Small intestine (tissue), 7 donors: ENCODE measurements around the gene TGM6. TPM values are rescaled to one million over a fixed set of nuclear protein-coding genes. Genes with fewer than 3 reads are reported as not detected.

Experiments used
- DNase-seq, 2 donors: peaks; one replicate each; pipeline versions ENCODE4 v3.0.0 to v3.0.0-alpha.2; 2013
- FAIRE-seq: peaks from 2 replicates; lab custom pipeline; 2012; peaks lifted over from hg19 to GRCh38; lab: Jason Lieb, UNC
- H3K27ac ChIP-seq, 3 donors: one replicate each; pipeline ENCODE4 v1.5.1; 2013; ENCODE audit warnings: low read length in 2 of 3, mild to moderate bottlenecking in 2 of 3, control low read depth in 1 of 3, inconsistent platforms in 1 of 3, low read depth in 1 of 3, moderate library complexity in 1 of 3
- H3K27me3 ChIP-seq, 3 donors: one replicate each; pipeline ENCODE4 v1.6.1; 2013; ENCODE audit warnings: low read length in 3 of 3, inconsistent platforms in 1 of 3; ENCODE audit not compliant: control insufficient read depth in 3 of 3, insufficient read depth in 3 of 3
- H3K36me3 ChIP-seq, 3 donors: one replicate each; pipeline ENCODE4 v1.6.1; 2013; ENCODE audit warnings: low read length in 3 of 3, inconsistent platforms in 1 of 3, low read depth in 1 of 3, mild to moderate bottlenecking in 1 of 3, moderate library complexity in 1 of 3; ENCODE audit not compliant: control insufficient read depth in 3 of 3, insufficient read depth in 2 of 3
- H3K4me1 ChIP-seq, 3 donors: one replicate each; pipeline ENCODE4 v1.6.1; 2013; ENCODE audit warnings: low read length in 2 of 3, inconsistent platforms in 1 of 3, low read depth in 1 of 3, mild to moderate bottlenecking in 1 of 3, moderate library complexity in 1 of 3; ENCODE audit not compliant: control insufficient read depth in 3 of 3, insufficient read depth in 2 of 3
- H3K4me3 ChIP-seq, 3 donors: one replicate each; pipeline ENCODE4 v1.5.1; 2013; ENCODE audit warnings: low read length in 3 of 3, control low read depth in 1 of 3, inconsistent platforms in 1 of 3, low read depth in 1 of 3, mild to moderate bottlenecking in 1 of 3, moderate library complexity in 1 of 3
- H3K9me3 ChIP-seq, 2 donors: one replicate each; pipeline ENCODE4 v1.6.1; 2013; ENCODE audit warnings: low read depth in 1 of 2, low read length in 1 of 2; ENCODE audit not compliant: control insufficient read depth in 2 of 2, insufficient read depth in 1 of 2
- WGBS, 3 donors: extraction: QIAGEN DNeasy Blood & Tissue Kit; methylation state at CpG; one replicate each; pipeline ENCODE4 v1.1.7; 2013; 5-methylcytosine and 5-hydroxymethylcytosine counted together
- polyA plus RNA-seq, 4 donors: library from polyadenylated mRNA; stranded (reverse) in 3 of 4; unstranded in 1 of 4; fragments of 200-250 nt in 3 of 4; fragments of 120-200 nt in 1 of 4; gene quantifications; one replicate each; pipeline versions ENCODE4 v1.2.1 to v1.2.3, GENCODE V29; 2013
- donor health status: healthy with polysubstance abuse.
- donor health status: control.
- donor health status: control.
- donor health status: Bipolar disorder and iron deficiency.
- donor health status: healthy.

The TGM6 gene
- polyA plus RNA-seq, 4 donors, result not detected

DNA sequence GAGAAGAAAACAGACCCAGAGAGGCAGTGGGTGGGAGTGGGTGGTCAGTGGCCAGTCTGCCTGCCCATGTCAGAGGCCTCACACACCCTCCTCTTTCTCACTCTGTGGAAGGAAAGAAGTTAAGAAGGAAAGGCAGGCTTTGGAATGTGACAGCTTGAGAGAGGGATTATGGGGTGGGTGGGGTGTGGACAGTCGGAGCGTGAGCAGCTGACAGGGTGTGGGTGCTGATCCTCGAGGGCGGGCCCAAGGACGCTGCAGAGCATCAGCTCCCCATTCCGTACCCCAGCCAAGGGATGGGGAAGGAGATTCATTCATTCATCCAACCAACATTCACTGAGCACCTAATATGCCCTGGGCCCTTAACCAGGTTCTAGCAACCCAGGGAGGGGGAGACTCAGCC, 4.8 kb downstream of the TGM6 start:
- Histone ChIP-seq H3K36me3 (no peaks in the 10 kb centered on the region), H3K4me3 (no peak overlapping the region), H3K27me3 (no peaks in the 10 kb centered on the region), H3K27ac (no peak overlapping the region), H3K9me3 (peaks cover 0 to 17% of the 10 kb centered on the region in 2 donors), H3K4me1 (no peaks in the 10 kb centered on the region)
- DNase-seq (no peak), FAIRE-seq (no peak)
- 55 to 56% (median 56%) methylated on average over 6 of the region's 6 CpGs for WGBS, 3 donors

DNA sequence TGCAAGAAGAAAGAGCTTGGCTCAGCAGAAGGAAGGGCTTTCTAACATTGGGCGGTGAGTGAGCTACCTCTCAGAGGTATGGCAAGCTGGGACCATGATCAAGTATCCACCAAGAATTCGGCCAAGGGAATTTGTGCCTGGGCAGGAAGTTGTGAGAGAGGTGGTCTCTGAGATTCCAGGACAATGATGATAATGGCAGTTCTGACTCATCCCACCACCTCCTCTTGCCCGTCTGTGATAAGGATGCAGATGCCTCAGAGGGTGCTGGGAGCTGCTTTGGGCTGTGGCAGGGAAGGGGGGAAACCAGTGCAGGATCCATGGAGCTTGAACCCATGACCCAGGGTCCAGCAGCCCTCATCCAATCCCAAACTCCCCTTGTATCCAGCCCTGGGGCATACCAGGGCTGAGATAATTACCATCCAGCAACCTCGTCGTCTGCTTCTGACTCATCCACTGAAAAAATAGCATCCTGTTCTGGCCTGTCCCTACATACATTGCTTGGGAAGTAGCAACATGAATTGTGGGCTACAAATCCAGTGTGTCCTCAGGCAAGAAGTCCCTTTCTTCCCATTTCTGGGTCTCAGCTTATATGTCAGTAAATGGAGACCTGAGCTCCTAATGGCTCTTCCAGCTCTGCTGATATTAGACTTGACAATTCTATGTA, 5.9 kb downstream of the TGM6 start:
- Histone ChIP-seq H3K9me3 (peaks cover 0 to 17% of the 10 kb centered on the region in 2 donors), H3K4me1 (no peaks in the 10 kb centered on the region), H3K27me3 (no peaks in the 10 kb centered on the region), H3K27ac (no peak overlapping the region), H3K36me3 (no peaks in the 10 kb centered on the region), H3K4me3 (no peak overlapping the region)
- WGBS, 3 donors, result 53 to 66% (median 58%) methylated on average over 5 of the region's 5 CpGs
- no peak for DNase-seq
- FAIRE-seq, result no peak

DNA sequence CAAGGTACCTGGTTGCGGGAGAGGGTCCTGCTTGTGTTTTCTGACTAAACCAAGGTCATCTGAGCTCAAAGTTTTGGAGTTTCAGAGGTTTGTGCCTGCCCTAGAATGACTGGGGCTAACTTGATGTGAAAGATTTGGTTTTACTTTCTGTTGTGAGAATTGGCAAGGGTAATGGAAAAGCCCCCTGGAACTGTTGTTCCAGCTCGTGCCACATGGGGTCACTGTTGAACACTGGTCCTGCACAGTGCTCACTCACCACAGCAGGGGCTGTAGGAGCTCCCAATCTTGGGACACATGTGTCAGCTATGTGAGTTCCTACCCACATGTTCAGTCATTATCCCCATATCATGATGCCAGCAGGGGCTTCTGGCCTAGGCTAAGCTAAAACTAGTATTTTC, 6.5 kb downstream of the TGM6 start:
- Histone ChIP-seq H3K9me3 (peaks cover 0 to 17% of the 10 kb centered on the region in 2 donors), H3K4me1 (no peaks in the 10 kb centered on the region), H3K27me3 (no peaks in the 10 kb centered on the region), H3K4me3 (no peak overlapping the region), H3K36me3 (no peaks in the 10 kb centered on the region), H3K27ac (no peak overlapping the region)
- DNase-seq (peak in 1 of 2 donors; percentile 17), FAIRE-seq (no peak)
- WGBS, 3 donors, result 36 to 40% (median 39%) methylated on average over 2 of the region's 2 CpGs

DNA sequence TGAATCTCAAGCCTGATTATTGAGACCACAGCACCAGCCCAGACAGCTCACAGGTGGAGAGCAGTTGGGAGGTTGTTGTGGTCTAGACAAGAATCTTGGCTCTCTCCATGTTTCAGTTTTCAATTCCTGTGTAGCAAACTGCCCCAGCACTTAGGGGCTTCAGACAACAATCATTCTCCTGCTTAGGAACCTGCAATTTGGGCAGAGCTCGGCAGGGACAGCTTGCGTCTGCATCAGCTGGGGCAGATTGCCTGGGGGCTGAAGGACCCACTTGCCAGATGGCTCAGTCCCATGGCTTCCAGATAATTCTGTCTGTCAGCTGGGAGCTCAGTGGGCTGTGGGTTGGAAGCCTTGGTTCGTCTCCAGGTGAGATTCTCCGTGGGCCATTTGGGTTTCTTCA, 6.9 kb downstream of the TGM6 start:
- no peak for DNase-seq
- no peak for FAIRE-seq
- Histone ChIP-seq H3K27me3 (no peaks in the 10 kb centered on the region), H3K4me3 (no peak overlapping the region), H3K27ac (no peak overlapping the region), H3K9me3 (peaks cover 0 to 17% of the 10 kb centered on the region in 2 donors), H3K36me3 (no peaks in the 10 kb centered on the region), H3K4me1 (no peaks in the 10 kb centered on the region)
- 91 to 97% (median 94%) methylated on average over 4 of the region's 4 CpGs for WGBS, 3 donors

DNA sequence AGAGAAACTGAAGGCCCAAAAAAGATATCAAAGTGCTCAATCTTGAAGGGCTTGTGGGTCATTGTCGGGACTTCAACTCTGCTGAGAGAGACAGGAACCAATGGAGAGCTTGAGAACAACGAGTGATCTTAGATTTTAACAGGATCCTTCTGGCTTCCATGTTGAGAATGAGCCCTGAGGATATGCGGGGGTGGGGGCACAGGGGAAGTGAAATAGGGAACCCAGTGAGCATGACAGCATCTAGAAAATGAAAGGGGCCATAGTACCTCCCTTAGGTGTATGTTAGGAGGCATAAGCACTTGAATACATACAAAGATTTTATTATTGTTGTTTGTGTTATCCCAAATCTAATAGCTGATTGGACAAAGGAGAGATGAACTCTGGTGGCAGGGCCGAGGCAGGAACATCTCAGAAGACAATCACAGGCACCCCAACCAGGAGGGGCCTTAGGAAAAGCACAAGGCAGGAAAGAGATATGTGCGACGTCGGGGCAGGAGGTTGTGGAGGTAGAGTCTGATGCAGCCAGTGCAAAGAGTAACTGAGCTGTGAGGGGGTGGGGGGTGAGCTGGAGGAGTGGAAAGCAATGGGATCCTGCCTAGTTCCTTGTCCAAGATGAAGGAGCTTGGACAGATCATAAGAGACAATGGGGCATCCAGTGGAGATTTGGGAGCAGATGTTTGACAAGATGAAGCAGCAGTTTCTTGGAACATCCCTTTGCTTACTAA, 10.4 kb downstream of the TGM6 start:
- Histone ChIP-seq H3K9me3 (peaks cover 0 to 17% of the 10 kb centered on the region in 2 donors), H3K36me3 (no peaks in the 10 kb centered on the region), H3K4me3 (no peak overlapping the region), H3K4me1 (no peaks in the 10 kb centered on the region), H3K27me3 (no peaks in the 10 kb centered on the region), H3K27ac (no peak overlapping the region)
- FAIRE-seq (no peak), DNase-seq (no peak)
- 57 to 74% (median 66%) methylated on average over 7 of the region's 7 CpGs for WGBS, 3 donors

DNA sequence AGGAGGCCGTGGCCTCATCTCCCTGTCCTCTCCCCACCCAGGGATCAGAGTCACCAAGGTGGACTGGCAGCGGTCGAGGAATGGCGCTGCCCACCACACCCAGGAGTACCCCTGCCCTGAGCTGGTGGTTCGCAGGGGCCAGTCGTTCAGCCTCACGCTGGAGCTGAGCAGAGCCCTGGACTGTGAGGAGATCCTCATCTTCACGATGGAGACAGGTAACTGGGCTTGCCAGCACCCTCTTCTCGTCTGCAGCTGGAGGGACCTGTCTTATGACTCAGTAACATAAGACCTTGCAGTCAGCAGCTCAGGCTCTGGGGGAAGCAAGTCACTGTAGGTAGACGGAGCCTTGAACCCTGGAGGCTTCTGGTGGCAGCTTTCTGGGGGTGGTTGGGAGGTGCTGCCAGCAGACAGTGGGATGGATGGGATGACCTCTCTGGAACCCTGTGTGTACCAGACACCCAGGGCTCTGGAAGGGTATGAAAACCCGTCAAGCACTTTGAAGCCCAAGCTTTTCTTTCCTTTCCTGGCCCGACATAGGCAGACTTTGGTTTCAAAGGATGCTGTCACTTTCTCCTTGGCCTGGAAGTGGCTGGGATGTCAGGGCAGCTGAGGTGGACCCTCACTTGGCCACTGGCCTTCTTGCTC, 13.8 kb downstream of the TGM6 start:
- H3K9me3 ChIP-seq, result peaks cover 0 to 2% of the 10 kb centered on the region in 2 donors
- no peaks in the 10 kb centered on the region for H3K27me3 ChIP-seq
- no peaks in the 10 kb centered on the region for H3K4me1 ChIP-seq
- 81 to 86% (median 84%) methylated on average over 11 to 12 of the region's 12 CpGs for WGBS, 3 donors
- no peaks in the 10 kb centered on the region for H3K36me3 ChIP-seq
- DNase-seq, result no peak
- FAIRE-seq, result no peak
- H3K27ac ChIP-seq, result no peak overlapping the region
- no peak overlapping the region for H3K4me3 ChIP-seq

DNA sequence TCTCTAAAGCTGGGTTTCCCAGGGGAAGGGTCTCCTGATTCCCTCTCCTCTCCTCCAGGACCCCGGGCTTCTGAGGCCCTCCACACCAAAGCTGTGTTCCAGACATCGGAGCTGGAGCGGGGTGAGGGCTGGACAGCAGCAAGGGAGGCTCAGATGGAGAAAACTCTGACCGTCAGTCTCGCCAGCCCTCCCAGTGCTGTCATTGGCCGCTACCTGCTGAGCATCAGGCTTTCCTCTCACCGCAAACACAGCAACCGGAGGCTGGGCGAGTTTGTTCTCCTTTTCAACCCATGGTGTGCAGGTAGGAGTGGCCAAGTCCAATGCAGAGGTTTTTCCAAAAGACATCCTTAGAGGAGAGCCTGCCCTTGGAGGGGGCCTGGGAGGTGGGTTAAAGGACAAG, 14.4 kb downstream of the TGM6 start:
- no peak overlapping the region for H3K27ac ChIP-seq
- peaks cover 0 to 2% of the 10 kb centered on the region in 2 donors for H3K9me3 ChIP-seq
- FAIRE-seq (no peak), DNase-seq (no peak)
- no peak overlapping the region for H3K4me3 ChIP-seq
- WGBS, 3 donors, result 74 to 81% (median 75%) methylated on average over 9 of the region's 9 CpGs
- no peaks in the 10 kb centered on the region for H3K36me3 ChIP-seq
- H3K4me1 ChIP-seq, result no peaks in the 10 kb centered on the region
- H3K27me3 ChIP-seq, result no peaks in the 10 kb centered on the region

DNA sequence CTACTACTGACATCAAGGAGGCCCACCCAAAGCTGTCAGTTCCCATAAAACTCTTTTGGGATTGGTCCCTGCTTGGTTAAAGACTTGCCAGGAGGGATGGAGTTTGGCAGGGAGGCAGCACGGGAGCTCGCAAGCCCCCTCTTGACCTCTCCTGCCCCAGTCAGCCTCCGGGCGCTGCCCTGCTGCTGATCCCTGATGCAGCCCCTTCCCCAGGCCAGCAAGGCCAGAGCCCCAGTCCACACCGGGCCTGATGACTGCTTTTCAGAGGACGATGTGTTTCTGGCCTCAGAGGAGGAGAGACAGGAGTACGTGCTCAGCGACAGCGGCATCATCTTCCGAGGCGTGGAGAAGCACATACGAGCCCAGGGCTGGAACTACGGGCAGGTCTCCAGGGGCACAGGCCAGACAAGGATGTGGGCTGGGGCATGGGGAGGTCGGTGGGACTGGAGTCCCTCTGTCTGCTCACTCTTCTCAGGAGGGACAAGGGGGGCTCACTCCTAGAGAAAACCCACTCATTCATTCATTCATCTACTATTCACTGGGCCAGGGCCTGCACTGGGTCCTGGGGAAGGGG, 15.6 kb downstream of the TGM6 start:
- H3K9me3 ChIP-seq, result peaks cover 0 to 2% of the 10 kb centered on the region in 2 donors
- WGBS, 3 donors, result 88 to 93% (median 89%) methylated on average over 14 of the region's 14 CpGs
- no peaks in the 10 kb centered on the region for H3K4me1 ChIP-seq
- H3K27ac ChIP-seq, result no peak overlapping the region
- FAIRE-seq (no peak), DNase-seq (no peak)
- no peak overlapping the region for H3K4me3 ChIP-seq
- no peaks in the 10 kb centered on the region for H3K36me3 ChIP-seq
- no peaks in the 10 kb centered on the region for H3K27me3 ChIP-seq
